HCT116 (cell line): ENCODE measurements around the gene TMEM184A.

Experiments
- ATF3 ChIP-seq: IDR thresholded peaks from 2 replicates; pipeline ENCODE4 v1.6.1; 2012
- CBX3 ChIP-seq: IDR thresholded peaks from 2 replicates; pipeline ENCODE4 v1.6.1; 2012; ENCODE audit warnings: low read depth
- CEBPB ChIP-seq: IDR thresholded peaks from 2 replicates; pipeline ENCODE4 v1.6.1; 2012; ENCODE audit warnings: low read depth
- CTCF ChIP-seq, 3 experiments: fragments of 200-600 bp in 1 of 3; sonication (generic) in 1 of 3; IDR thresholded peaks in 2 of 3; conservative IDR thresholded peaks in 1 of 3; 2 replicates each; pipeline ENCODE4 v1.5.1; 2012 to 2017; ENCODE audit warnings: low read depth in 2 of 3, low read length in 2 of 3, antibody characterized with exemption in 1 of 3, borderline replicate concordance in 1 of 3, control low read depth in 1 of 3, mild to moderate bottlenecking in 1 of 3, mixed read lengths in 1 of 3, mixed run types in 1 of 3, moderate library complexity in 1 of 3; ENCODE audit not compliant: insufficient read depth in 1 of 3
- EZH2 ChIP-seq: fragments of 200-600 bp; sonication (generic); IDR thresholded peaks from 2 replicates; pipeline ENCODE4 v1.6.1; 2017; ENCODE audit warnings: antibody characterized with exemption, mixed run types
- MAX ChIP-seq: IDR thresholded peaks from 2 replicates; pipeline ENCODE4 v1.6.1; 2012
- POLR2A ChIP-seq: IDR thresholded peaks from 2 replicates; pipeline ENCODE4 v1.7.0; 2011; ENCODE audit warnings: borderline replicate concordance; ENCODE audit not compliant: insufficient read depth, insufficient read length; ENCODE audit errors: extremely low read depth
- POLR2AphosphoS5 ChIP-seq: IDR thresholded peaks from 2 replicates; pipeline ENCODE4 v1.6.1; 2011; ENCODE audit warnings: mild to moderate bottlenecking, low read depth, low read length, moderate library complexity
- REST ChIP-seq: IDR thresholded peaks from 2 replicates; pipeline ENCODE4 v1.6.1; 2012; ENCODE audit warnings: low read depth
- YY1 ChIP-seq: IDR thresholded peaks from 2 replicates; pipeline ENCODE4 v1.6.1; 2011; ENCODE audit warnings: low read length, low read depth, moderate library complexity, mild to moderate bottlenecking; ENCODE audit not compliant: insufficient replicate concordance; ENCODE audit errors: extremely low read depth
- ZBTB33 ChIP-seq: IDR thresholded peaks from 2 replicates; pipeline ENCODE4 v1.6.1; 2011; ENCODE audit warnings: mild to moderate bottlenecking, low read length, moderate library complexity; ENCODE audit not compliant: insufficient replicate concordance; ENCODE audit errors: extremely low read depth
- ZFX ChIP-seq: fragments of 450-650 bp; IDR thresholded peaks from 2 replicates; pipeline ENCODE4 v1.6.1; 2017

- no peak for TF ChIP-seq POLR2A
- TF ChIP-seq CTCF (IDR thresholded peaks at IDR 0.05 in 2 of 3, conservative IDR thresholded peaks at IDR 0.05 in 1 of 3; ENCODE audit: borderline replicate concordance in 1 of 3, insufficient read depth in 1 of 3, low read depth in 2 of 3, low read length in 2 of 3): no peak
- TF ChIP-seq CEBPB: no peak
- TF ChIP-seq REST: no peak
- TF ChIP-seq YY1: no peak
- no peak for TF ChIP-seq CBX3
- TF ChIP-seq ATF3: no peak
- no peak for TF ChIP-seq ZFX
- TF ChIP-seq POLR2AphosphoS5: no peak
- TF ChIP-seq MAX: no peak
- TF ChIP-seq ZBTB33: no peak
- no peak for TF ChIP-seq EZH2
These were observed 48.4 kb upstream of the TMEM184A start for GRCh38 chr7:1604383-1604782.
